HepG2 (cell line): Measurements from ENCODE around the gene HABP4. TPM values are rescaled to one million over a fixed set of nuclear protein-coding genes. Genes with fewer than 3 reads are reported as not detected.

Source experiments
- ARNTL ChIP-seq: sonication (generic); formaldehyde crosslinking; IDR thresholded peaks from 2 replicates; pipeline ENCODE4 v1.4.0; 2020; ENCODE audit warnings: mild to moderate bottlenecking, missing genetic modification reagents
- DRAP1 ChIP-seq: IDR thresholded peaks from 2 replicates; pipeline ENCODE4 v1.6.1; 2016; ENCODE audit warnings: missing genetic modification reagents, missing compliant biosample characterization
- HES4 ChIP-seq: sonication (generic); formaldehyde crosslinking; IDR thresholded peaks from 2 replicates; pipeline ENCODE4 v1.9.0; 2021; ENCODE audit warnings: mild to moderate bottlenecking, missing genetic modification reagents, borderline replicate concordance
- HINFP ChIP-seq: sonication (generic); formaldehyde crosslinking; IDR thresholded peaks from 2 replicates; pipeline ENCODE4 v1.4.0; 2020; ENCODE audit warnings: low read depth, mild to moderate bottlenecking, missing genetic modification reagents
- HMG20B ChIP-seq: conservative IDR thresholded peaks from 2 replicates; pipeline ENCODE4 v1.6.1; 2016; ENCODE audit warnings: missing genetic modification reagents, missing compliant biosample characterization
- KMT2A ChIP-seq: sonication (generic); formaldehyde crosslinking; IDR thresholded peaks from 2 replicates; pipeline ENCODE4 v1.4.0; 2020; ENCODE audit warnings: missing genetic modification reagents
- LCORL ChIP-seq, 2 experiments: fragments of 450-650 bp in 1 of 2; sonication (generic) in 1 of 2; formaldehyde crosslinking in 1 of 2; IDR thresholded peaks; 2 replicates each; pipeline versions ENCODE4 v1.5.0 to v1.6.1; 2017 to 2020; ENCODE audit warnings: antibody characterized with exemption in 1 of 2, missing genetic modification reagents in 1 of 2
- MAZ ChIP-seq, 2 experiments: sonication (generic) in 1 of 2; formaldehyde crosslinking in 1 of 2; IDR thresholded peaks; 2 replicates each; pipeline versions ENCODE4 v1.5.0 to v1.6.1; 2012 to 2020; ENCODE audit warnings: low read depth in 2 of 2, mild to moderate bottlenecking in 2 of 2, borderline replicate concordance in 1 of 2, improper control_type of control experiment in 1 of 2, low read length in 1 of 2, missing genetic modification reagents in 1 of 2, moderate library complexity in 1 of 2
- NFYB ChIP-seq: sonication (generic); formaldehyde crosslinking; IDR thresholded peaks from 2 replicates; pipeline ENCODE4 v1.4.0; 2020; ENCODE audit warnings: missing genetic modification reagents
- PHF21A ChIP-seq: sonication (generic); formaldehyde crosslinking; IDR thresholded peaks from 2 replicates; pipeline ENCODE4 v1.5.0; 2020; ENCODE audit warnings: mild to moderate bottlenecking, missing genetic modification reagents
- POGZ ChIP-seq: sonication (generic); formaldehyde crosslinking; IDR thresholded peaks from 2 replicates; pipeline ENCODE4 v1.4.0; 2020; ENCODE audit warnings: mild to moderate bottlenecking, missing genetic modification reagents
- SIN3A ChIP-seq: IDR thresholded peaks from 2 replicates; pipeline ENCODE4 v1.6.1; 2011; ENCODE audit warnings: low read depth, mild to moderate bottlenecking, control low read depth, low read length, borderline replicate concordance
- SKI ChIP-seq: fragments of 450-650 bp; IDR thresholded peaks from one replicate; pipeline ENCODE4 v1.6.1; 2018; ENCODE audit warnings: mild to moderate bottlenecking; ENCODE audit not compliant: partially characterized antibody
- SUZ12 ChIP-seq: fragments of 150-350 bp; IDR thresholded peaks from 2 replicates; pipeline ENCODE4 v1.6.1; 2014; ENCODE audit warnings: low read depth, low read length
- TAF1 ChIP-seq: sonication (generic); formaldehyde crosslinking; IDR thresholded peaks from 2 replicates; pipeline ENCODE4 v1.4.0; 2020; ENCODE audit warnings: missing genetic modification reagents
- TCF7 ChIP-seq: sonication (generic); IDR thresholded peaks from 2 replicates; pipeline ENCODE4 v1.6.1; 2016; ENCODE audit warnings: antibody characterized with exemption, low read depth
- TSC22D2 ChIP-seq: sonication (generic); formaldehyde crosslinking; IDR thresholded peaks from 2 replicates; pipeline ENCODE4 v1.5.1; 2020; ENCODE audit warnings: missing genetic modification reagents, mild to moderate bottlenecking, borderline replicate concordance
- ZBTB20 ChIP-seq: sonication (generic); formaldehyde crosslinking; IDR thresholded peaks from 2 replicates; pipeline ENCODE4 v1.8.1; 2023; ENCODE audit warnings: missing genetic modification reagents, low read depth, mild to moderate bottlenecking, borderline replicate concordance
- ZFP37 ChIP-seq: sonication (generic); formaldehyde crosslinking; IDR thresholded peaks from 2 replicates; pipeline ENCODE4 v1.4.0; 2020; ENCODE audit warnings: missing genetic modification reagents, borderline replicate concordance
- ZKSCAN8 ChIP-seq: IDR thresholded peaks from 2 replicates; pipeline ENCODE4 v1.6.1; 2016; ENCODE audit warnings: borderline replicate concordance, missing genetic modification reagents, missing compliant biosample characterization
- ZNF263 ChIP-seq: sonication (generic); formaldehyde crosslinking; IDR thresholded peaks from 2 replicates; pipeline ENCODE4 v1.4.0; 2020; ENCODE audit warnings: missing genetic modification reagents
- polyA plus RNA-seq, 8 experiments: library from polyadenylated mRNA; depleted of rRNA in 3 of 8; stranded (reverse) in 7 of 8; unstranded in 1 of 8; fragments of >200 nt; fragmentation: Illumina TruSeq in 4 of 8; extraction: Trizol in 4 of 8; gene quantifications; 2 replicates each; pipeline versions ENCODE4 v1.2.1 to v1.2.3, GENCODE V29; 2011 to 2016; ENCODE audit warnings: low read depth in 4 of 8, missing spikeins in 1 of 8, mixed read lengths in 1 of 8; ENCODE audit not compliant: insufficient read depth in 1 of 8
- total RNA-seq, 5 experiments: library from RNA; depleted of rRNA; stranded (reverse); fragments of >200 nt; fragmentation: Illumina TruSeq; extraction: Trizol; gene quantifications; 2 replicates each; pipeline ENCODE4 v1.2.3, GENCODE V29; 2016; ENCODE audit warnings: low read depth in 1 of 5

The HABP4 gene
- total and polyA plus RNA-seq, 2 of the 13 experiments (the other 11 are each of a cell fraction or from before 2014, with no cell fraction given) = 14.3 to 26.6 TPM

GRCh38 chr9:96449845-96450612, at the start of gene HABP4 (continued):
- TF ChIP-seq TCF7 (peak; percentile 49; the same call in 1 of the 2 replicates), ZFP37 (CRISPR knock-in tag) (0 out of 2 replicates have a peak, but pooled peaks have one; percentile 57), ZKSCAN8 (CRISPR knock-in tag) (no peak), SUZ12 (no peak), ZBTB20 (CRISPR knock-in tag) (no peak), TAF1 (CRISPR knock-in tag) (peak; percentile 36), SIN3A (peak; percentile 34; the same call in 1 of the 2 replicates), PHF21A (CRISPR knock-in tag) (peak; percentile 5; the same call in 1 of the 2 replicates), LCORL (IDR thresholded peaks at IDR 0.05) (no peak), LCORL (CRISPR knock-in tag; IDR thresholded peaks at IDR 0.05) (0 out of 2 replicates have a peak, but pooled peaks have one; percentile 36), MAZ (IDR thresholded peaks at IDR 0.05; ENCODE audit: borderline replicate concordance, low read depth, low read length) (peak; percentile 54; the same call in 1 of the 2 replicates), MAZ (CRISPR knock-in tag; IDR thresholded peaks at IDR 0.05; ENCODE audit: low read depth) (peak; percentile 37; the same call in 1 of the 2 replicates), ARNTL (0 out of 2 replicates have a peak, but pooled peaks have one; percentile 0), POGZ (CRISPR knock-in tag) (0 out of 2 replicates have a peak, but pooled peaks have one; percentile 61), NFYB (CRISPR knock-in tag) (peak; percentile 82), KMT2A (peak; percentile 50; the same call in 1 of the 2 replicates), HMG20B (CRISPR knock-in tag) (no peak), HES4 (CRISPR knock-in tag) (0 out of 2 replicates have a peak, but pooled peaks have one; percentile 49), DRAP1 (peak; percentile 50; the same call in 1 of the 2 replicates), SKI (peak; percentile 90), HINFP (CRISPR knock-in tag) (no peak), ZNF263 (CRISPR knock-in tag) (peak; percentile 10; the same call in 1 of the 2 replicates), TSC22D2 (peak; percentile 54; the same call in 1 of the 2 replicates)
